ENCODE data around the gene RGS17.
"Not testable (repeated sequence)": the region's sequence is repeated elsewhere in the genome, so short reads cannot be mapped to it uniquely, and the experiment has no call there.

The RGS17 gene

DNA sequence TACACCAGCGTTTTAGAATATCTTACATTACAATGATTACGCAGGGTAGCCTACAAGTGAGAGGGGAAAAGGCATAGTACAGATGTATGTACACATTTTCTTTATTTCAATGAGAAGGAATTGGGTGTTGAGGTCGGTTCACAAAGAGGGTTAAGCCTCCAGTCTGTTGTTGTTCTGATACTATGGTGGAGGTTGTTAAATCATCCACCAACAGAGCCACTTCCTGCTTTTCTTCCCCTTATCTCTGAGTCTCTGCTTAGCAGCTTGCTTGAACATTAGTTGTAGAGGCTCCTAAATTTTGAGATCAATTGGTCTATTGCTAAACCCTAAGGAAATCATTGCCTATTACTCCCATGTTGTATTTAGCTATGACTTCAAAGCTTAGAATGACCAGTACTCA lies 7.3 kb downstream of the RGS17 start:
- FAIRE-seq: no peak

DNA sequence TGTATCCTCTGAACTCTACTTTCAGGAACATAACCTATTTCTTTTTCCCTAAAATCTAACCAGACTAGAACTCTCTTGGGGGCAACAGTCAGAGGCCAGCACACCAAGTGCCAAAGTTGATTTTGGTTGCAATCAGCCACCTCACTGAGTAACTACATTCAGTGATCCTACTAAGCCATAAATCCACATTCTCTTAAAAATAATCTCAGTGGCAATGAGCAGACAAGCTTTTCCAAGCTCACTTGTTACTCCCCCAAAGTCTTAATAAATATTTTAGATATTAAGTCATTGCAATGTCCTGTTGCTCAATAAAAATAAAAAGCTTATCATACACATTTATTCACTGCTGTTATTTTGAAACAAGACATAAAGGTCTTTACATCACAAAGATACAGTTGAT lies 9.8 kb downstream of the RGS17 start:
- FAIRE-seq: no peak

DNA sequence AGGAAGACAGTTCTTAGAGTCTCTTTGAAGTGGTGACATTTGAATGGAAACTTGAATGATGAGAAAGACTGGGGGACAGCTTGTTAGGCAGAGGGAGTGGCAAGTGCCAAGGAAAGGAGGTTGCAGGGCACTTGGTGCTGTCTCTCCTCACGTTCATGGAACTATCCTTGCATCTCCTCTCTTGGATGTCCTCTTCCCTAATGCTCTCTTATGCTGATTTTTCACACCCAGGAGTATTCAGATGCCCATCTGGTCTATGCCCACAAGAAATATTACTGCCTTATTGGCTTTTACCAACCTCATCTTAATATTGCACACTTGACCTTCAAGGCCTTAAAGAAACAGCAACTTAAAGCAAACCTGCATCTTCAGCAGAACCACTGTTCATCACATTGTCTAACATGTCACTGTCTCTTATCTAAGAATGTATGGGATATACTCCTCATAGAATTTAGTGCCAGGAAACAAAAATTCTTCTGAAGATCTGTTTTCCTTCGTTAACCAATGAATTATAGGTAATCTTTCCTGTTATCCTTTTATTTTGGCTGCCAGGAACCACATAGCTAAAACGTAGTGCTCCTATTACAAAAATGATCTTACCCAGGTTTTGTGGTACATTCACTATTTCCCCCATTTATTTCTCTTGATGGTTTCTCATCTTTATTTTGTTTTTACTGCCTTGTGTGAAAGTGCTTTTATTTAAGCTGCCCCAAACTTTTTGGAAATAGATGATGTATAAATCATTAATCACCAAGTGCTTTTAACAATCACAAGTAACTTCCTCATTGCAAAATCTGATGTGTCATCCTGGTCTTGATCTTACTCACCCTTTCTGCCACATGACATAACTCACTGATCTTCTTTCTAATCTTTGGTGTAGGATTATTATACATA lies 12.8 kb downstream of the RGS17 start:
- FAIRE-seq: no peak

DNA sequence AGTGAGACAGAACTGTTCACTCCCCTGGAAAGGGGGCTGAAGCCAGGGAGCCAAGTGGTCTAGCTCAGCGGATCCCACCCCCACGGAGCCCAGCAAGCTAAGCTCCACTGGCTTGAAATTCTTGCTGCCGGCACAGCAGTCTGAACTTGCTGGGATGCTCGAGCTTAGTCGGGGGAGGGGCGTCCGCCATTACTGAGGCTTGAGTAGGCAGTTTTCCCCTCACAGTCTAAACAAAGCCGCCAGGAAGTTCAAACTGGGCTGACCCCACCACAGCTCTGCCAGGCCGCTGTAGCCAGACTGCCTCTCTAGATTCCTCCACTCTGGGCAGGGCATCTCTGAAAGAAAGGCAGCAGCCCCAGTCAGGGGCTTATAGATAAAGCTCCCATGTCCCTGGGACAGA lies 20.0 kb downstream of the RGS17 start:
- FAIRE-seq: not testable (repeated sequence)

DNA sequence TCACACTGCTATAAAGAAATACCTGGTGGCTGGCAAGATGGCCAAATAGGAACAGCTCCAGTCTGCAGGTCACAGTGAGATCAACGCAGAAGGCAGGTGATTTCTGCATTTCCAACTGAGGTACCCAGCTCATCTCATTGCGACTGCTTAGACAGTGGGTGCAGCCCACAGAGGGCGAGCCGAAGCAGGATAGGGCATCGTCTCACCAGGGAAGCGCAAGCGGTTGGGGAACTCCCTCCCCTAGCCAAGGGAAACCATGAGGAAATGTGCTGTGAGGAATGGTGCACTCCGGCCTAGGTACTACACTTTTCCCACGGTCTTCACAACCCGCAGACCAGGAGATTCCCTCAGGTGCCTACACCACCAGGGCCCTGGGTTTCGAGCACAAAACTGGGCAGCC lies 20.5 kb downstream of the RGS17 start:
- FAIRE-seq: not testable (repeated sequence)

DNA sequence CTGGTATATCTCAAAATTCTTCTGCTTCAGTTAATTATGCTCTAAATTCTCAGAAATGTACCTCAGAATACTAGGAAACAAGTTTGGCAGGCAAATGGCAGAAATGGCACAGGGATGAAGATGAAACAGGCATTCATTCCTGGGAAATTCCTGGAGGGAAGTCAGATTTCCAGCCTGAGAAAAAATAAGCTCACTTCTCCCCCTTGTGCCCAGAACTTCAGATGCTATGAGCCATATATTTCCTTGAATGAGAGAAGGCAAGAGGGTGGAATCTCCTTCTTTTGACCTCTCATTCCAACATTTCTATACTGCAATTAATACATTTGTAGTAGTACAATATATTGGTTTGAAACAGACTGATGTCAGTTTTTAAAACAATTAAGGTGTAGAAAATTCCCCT lies 22.8 kb downstream of the RGS17 start:
- peak; percentile 6 for FAIRE-seq

DNA sequence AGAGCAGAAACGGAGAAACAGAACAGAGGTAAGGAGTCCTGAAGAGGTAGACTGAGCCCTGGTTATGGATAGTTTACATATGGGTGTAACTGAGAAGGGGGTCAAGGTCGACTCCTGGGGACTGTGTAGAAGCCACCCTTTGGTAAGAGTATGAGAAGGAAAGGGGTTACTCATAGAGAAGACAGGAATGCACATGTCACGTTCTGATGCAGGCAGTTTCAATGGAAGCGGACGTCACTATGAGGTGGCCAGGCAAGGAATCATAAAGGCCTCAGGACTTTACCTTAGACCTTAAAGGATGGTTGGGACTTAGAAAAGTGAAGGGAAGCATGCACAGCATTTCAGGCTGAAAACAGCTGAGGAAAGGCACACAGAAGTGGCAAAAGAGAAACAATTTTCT lies 25.1 kb downstream of the RGS17 start:
- FAIRE-seq: no peak

DNA sequence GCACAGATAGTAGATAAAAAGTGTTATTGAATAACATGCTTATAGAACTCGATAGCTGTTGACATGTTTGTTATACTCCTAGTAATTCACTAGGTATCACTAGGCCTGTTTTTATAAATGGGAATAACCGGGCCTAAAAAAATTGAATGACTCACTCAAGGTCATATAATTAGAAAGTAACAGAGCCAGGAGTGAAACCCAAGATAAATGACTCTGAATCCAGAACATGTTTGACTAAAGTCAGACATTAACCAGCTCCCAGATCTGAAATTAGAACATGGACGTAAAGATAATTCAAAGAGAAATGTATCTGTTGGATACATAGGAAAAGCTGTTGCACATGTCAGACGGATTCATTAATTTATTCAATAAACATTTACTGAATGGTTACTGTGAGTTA lies 26.9 kb downstream of the RGS17 start:
- no peak for FAIRE-seq

DNA sequence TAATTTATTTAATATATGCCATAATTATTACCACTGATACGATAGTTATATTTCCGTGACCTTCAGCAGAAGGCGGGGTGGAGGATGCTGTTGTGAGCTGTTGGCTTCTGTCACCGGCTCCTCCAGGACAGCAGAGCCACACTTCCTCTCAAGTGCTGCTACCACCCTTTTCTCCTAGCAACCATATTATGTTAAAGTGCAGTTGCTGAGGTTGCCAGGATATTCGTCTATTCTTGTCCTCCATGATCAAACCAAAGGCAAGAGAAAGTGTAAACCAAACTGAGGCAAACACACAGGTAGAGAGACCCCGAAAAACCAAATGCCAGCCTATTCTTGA lies 27.8 kb downstream of the RGS17 start:
- no peak for FAIRE-seq

DNA sequence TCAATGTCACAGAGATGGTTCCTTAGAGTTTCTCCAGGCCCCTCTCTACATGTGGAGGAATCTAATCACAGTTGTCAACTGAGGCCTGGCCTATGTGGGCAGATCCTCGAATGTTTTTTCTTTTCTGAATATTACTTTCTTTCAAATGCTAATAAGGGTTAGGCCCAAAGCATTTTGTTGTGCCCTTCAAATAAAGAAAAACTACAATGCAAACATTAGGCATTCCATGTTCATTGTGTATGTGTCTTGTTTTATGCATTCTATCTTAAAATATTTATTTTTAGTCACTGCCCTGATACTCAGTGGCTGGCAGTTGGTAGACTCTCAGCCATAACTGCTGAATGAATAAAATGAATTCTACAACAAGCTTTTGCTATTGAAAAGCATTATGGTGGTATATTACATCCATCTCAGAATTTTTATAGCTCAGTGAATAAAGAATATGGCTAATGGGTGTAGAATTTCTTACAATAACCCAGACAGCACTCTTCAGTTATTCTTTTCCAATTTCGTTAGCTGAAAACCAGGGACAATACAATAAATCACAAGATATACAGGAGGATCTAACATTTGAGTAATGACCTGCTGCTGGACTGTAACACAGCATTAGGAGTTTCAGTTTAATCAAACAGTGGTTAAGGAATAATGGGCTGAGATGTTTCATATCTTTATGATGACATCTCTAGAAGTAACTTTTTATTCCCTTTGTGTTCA lies 28.3 kb downstream of the RGS17 start:
- no peak for FAIRE-seq

DNA sequence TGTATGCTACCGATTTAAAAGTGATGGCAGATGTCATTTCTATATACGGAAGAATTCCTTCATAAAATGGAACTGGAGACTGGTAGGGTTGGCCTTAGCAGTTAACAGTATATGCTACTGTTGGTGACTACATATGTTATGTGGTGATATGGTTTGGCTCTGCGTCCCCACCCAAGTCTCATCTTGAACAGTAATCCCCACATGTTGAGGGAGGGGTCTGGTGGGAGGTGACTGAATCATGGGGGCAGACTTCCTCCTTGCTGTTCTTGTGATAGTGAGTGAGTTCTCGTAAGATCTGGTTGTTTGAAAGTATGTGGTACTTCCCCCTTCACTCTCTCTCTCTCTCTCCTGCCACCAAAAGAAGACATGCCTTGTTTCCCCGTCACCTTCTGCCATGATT lies 29.6 kb downstream of the RGS17 start:
- FAIRE-seq: no peak

DNA sequence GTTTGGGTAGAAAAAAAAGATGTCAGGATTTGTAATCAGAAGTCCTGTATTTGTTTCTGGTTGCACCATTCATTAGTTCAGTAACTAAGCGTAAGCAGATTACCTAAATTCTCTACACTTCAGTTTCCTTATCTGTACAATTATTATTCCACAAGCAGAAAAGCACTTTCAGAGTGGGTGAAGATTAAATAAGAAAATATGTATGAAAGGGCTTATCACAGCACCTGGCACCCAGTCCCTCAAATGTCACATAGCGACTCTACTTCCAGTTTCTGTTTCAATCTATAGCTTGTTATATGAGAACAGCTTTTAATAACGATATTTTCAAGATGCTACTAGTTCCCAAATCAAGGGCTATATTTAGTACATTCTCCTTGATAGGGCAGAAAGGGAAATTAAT lies 31.4 kb downstream of the RGS17 start:
- FAIRE-seq: no peak

DNA sequence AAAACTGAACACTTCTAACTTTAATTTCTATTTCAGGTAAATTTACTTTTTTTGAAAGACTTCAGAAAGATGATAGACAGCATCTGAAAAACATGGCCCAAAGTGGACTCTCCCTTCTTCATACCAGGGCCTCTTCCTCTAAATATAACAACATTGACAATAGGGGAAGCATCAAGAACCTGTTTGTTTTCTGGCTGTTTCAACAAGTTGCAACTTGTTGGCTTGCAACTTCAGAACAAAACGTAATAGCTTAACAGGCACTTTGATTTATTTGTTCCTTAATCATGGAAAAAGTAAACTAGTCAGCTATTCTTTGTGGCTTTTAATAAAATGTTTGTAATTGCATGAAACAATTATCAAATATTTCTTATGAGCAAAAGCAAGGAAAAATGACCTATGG lies 34.3 kb downstream of the RGS17 start:
- no peak for FAIRE-seq

DNA sequence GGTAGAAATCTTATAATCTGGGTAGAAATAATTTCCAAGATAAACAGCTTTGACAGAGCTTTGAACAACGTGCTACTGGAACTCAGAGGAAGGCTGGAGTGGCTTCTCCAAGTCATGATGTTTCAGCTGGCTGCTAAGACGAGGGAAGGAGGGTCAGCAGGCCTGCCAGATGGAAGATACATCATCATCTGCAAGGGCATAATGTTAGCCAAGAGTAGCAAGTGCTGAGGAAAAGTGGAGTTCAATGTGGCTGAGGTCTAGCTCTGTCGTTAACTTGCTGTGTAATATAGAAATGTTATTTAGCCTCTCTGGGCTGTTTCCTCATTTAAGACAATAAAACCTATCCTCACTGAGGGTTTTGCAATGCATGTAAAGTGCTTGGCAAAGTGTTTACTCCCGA lies 35.1 kb downstream of the RGS17 start:
- no peak for FAIRE-seq

DNA sequence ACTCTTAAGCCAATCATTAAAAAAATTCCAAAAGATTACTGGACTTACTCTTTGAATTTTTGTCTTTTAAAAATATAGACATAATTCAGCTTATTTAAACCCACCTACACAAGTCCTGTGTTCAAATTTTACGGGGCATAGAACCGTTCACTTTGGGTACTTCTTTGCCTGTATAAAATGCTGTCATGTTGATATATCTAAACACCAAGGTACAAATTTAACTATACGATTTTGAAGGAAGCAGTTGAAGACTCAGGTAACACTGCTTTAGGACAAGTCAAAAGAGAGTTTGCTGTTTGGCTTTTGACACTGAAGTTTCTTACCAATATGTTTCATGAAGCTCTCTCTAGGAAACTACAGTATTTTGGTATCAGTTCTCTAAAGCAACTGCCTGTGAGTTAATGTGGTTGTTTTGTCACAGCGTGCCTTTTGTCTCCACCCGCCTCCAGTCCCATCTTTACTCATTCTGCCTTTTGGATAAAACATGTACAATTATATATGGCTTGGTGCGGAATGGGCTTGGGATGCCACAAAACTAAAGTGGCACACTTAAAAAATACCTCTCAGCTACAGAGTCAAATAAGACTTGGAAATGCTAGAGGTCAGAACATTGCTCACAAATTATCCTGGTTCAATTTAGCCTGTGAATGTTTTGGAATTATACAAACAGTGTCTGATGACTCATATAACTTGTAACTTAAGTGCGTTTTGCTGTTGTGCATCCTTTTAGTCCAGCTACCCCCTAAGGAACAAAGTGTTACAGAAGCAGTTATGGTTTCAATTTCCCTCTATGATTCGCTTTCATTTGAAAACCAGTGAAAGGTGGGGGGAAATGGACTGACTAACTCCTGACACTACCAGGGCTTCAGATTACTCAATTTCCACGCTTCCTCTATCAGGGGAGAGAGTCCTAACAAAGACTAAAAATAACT lies 38.7 kb downstream of the RGS17 start:
- FAIRE-seq: no peak

DNA sequence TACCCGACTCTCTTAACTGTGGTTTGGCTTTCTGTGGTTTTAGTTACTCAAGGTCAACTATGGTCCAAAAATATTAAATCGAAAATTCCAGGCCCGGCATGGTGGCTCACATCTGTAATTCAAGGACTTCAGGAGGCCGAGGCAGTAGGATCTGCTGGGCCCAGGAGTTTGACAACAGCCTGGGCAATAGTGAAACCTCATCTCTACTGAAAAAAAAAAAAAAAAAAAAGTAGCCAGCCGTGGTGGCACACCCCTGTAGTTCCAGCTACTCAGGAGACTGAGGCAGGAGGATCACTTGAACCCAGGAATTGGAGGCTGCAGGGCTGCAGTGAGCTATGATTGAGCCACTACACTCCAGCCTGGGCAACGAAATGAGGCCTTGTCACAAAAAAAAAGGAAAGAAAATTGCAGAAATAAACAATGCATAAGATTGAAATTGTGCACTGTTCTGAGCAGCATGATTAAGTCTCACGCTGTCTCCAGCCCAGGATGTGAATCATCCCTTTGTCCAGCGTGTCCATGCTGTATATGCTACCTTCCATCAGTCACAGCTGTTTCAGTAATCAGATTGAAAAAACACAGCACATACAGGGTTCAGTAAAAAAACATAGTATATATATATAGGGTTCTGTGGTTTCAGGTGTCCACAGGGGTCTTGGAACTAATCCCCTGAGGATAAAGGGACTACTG lies 40.7 kb downstream of the RGS17 start:
- FAIRE-seq: no peak

DNA sequence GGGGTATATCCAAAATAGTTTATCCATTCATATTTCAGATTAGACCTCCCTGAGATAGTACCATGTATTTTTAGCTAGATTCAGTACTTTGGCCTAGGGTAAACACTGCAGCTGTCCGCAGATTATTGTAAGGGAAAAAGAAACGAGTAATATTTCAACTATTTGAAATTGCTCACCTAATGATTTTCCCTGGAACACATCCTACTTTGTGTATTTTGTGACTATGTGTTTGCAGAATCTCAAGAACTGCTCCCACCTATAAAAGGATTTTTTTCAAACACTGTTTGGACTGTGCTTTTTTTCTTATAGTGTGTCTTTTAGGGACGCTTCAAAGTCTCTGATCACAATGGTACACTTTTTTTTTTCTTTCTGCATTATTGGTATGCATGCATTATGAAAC lies 42.3 kb downstream of the RGS17 start:
- FAIRE-seq: no peak

DNA sequence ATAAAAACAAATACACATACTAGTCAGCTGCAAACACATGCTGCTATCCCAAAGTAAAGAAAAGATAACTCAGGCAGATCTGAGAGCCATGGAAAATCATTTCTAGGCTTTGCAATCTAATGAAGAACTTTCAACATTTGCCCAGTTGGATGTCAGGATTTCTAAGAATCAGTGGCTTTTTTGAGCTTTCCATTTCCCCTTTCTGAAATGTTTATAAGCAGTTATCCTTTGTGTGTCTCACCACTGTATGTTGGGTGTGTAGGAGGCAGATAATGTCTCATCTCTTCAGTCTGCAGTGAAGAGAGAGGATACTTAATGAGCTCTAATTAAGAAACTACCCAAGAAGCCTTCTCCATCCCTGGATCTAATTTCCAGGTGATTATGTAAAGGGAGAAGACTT lies 43.6 kb downstream of the RGS17 start:
- FAIRE-seq: no peak

DNA sequence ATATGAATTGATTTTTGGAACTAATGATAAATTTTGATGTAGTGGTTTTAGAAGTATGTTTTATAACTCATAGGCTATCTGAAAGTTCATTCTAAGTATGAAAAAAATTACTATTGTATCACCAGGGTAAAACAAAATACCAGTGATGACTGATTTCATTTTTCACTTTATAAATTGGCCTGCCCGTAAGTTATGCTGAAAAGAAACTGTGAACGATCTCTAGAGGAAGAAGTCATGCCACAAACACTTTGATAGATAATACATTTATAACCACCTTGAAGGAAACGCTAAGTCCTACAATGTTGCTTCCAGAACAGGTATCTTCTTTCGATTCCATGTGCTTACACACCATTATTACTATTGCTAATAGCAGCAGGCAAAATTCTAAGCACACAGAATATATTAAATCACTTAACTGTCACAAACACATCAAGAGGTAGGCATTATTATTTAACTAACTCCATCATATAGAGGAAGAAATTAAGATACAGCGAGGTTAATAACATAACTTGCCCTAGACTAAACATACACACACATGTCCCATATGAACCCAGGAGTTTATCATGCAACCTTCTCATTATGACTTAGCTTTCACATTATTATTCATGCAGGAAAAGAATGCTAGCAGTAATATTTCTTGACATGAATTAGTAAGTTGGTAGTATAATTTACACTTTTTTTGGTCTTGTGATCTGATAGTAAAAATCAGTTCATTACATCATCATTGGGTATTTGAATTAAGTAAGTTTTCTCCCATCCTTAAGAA lies 44.7 kb downstream of the RGS17 start:
- FAIRE-seq: no peak

DNA sequence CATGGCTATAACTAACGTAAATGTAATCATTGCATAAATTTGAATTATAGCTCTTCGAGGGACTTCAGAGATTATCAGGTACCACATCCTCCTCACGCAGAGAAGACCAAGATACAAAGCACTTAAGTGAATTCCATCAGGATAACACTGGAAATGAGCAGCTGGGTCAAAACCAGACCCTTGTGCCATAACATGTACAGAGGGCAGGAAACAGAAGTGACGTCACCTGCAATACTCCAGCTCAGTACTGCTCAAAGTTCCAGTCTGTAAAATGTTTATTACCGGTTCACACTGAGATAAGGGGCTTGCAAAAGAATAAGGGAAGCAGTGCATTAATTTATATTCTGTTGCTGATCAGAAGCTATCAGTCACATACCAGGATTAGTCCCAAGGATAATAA lies 45.8 kb downstream of the RGS17 start:
- FAIRE-seq: no peak

DNA sequence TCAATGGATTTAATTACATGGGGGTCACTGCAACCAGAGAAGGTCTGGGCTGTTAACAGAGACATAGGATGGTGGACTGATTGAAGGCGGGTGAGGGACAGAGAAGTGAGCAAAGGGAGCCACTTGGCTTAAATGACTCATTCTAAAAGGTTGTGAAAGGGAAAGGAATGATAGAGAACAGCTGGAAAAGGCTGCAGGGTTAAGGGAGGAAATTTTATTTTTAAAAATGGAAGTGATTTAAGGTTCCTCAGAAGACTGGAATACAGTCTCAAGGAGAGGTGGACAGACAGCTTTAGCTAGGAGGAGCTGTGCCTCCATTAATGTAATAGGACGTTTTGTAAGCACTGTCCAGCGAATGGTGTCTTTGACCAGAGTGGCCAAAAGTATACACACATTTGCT lies 46.7 kb downstream of the RGS17 start:
- FAIRE-seq: no peak

DNA sequence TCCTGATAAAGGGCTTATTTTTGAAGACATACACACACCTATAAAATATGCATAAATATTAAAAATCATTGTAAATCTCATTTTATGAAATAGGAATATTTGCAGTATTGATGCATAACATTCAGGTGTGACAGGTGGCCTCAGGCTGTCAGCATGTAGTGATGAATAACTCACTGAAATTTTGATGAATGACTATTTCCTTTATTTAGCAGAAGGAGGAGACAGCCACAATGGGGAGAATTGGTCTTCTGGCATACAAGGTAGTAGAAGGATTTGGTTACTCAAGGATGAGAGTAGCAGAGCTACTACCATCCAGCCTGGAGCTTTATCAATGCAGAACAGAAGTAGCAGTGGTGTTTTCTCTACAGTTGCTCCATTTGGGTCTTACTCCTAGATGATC lies 47.2 kb downstream of the RGS17 start:
- no peak for FAIRE-seq
